Gastrocnemius medialis (tissue), 4 donors: ENCODE measurements around the gene ZCCHC17. TPM values are rescaled to one million over a fixed set of nuclear protein-coding genes. Genes with fewer than 3 reads are reported as not detected.

Experiments
- ATAC-seq, 2 donors: fragments of 150-250 bp; one replicate each; pipeline ENCODE4 v1.9.1; 2016
- DNase-seq, 2 donors: peaks; one replicate each; pipeline ENCODE4 v3.0.0-alpha.2; 2019
- H3K27ac ChIP-seq, 4 donors: fragments of 200-600 bp; sonication (generic); 1 replicate in 1 of 4; 2 replicates in 3 of 4; pipeline ENCODE4 v1.5.1; 2016 to 2018; ENCODE audit warnings: mild to moderate bottlenecking in 2 of 4, moderate library complexity in 1 of 4
- H3K27me3 ChIP-seq, 3 donors: fragments of 200-600 bp; sonication (generic) in 2 of 3; 1 replicate in 1 of 3; 2 replicates in 2 of 3; pipeline versions ENCODE4 v1.5.1 to v1.6.0; 2016 to 2019; ENCODE audit warnings: mild to moderate bottlenecking in 1 of 3, moderate library complexity in 1 of 3
- H3K36me3 ChIP-seq, 2 donors: fragments of 200-600 bp; sonication (generic) in 1 of 2; one replicate each; pipeline ENCODE4 v1.5.1; 2017 to 2018
- H3K4me1 ChIP-seq, 2 donors: fragments of 200-600 bp; sonication (generic) in 1 of 2; one replicate each; pipeline ENCODE4 v1.5.1; 2016 to 2017; ENCODE audit warnings: mild to moderate bottlenecking in 2 of 2
- H3K4me3 ChIP-seq, 4 donors: fragments of 200-600 bp; sonication (generic) in 3 of 4; 1 replicate in 1 of 4; 2 replicates in 3 of 4; pipeline ENCODE4 v1.5.1; 2016 to 2019; ENCODE audit warnings: mild to moderate bottlenecking in 2 of 4
- H3K9me3 ChIP-seq, 3 donors: fragments of 200-600 bp; sonication (generic) in 2 of 3; 1 replicate in 1 of 3; 2 replicates in 2 of 3; pipeline ENCODE4 v1.5.1; 2016 to 2019
- POLR2A ChIP-seq, 2 donors: fragments of 450-650 bp; IDR thresholded peaks; one replicate each; pipeline ENCODE4 v1.6.1; 2017; ENCODE audit warnings: antibody characterized with exemption in 2 of 2, mild to moderate bottlenecking in 2 of 2, moderate library complexity in 2 of 2
- in situ Hi-C, 4 donors: fragments of 200-750 bp; cut with MboI; loops; one replicate each; pipeline versions ENCODE4 v1.15.0 to v1.8.0; 2017; ENCODE audit warnings: low sequenced_read_pairs in 4 of 4
- intact Hi-C: fragments of 100-400 bp; cut with DNase I; formaldehyde crosslinking; loops from one replicate; pipeline ENCODE4 v1.15.1; 2023; ENCODE audit warnings: low total_unique reads
- total RNA-seq, 4 donors: library from RNA; depleted of rRNA; stranded (reverse); fragments of >200 nt; gene quantifications; one replicate each; pipeline versions ENCODE4 v1.1.0 to v1.2.3, GENCODE V29; 2016
- TF ChIP-seq, protein P1 (sequence below), 5 experiments: fragments of 450-650 bp in 3 of 5; fragments of 200-600 bp in 2 of 5; sonication (generic) in 2 of 5; IDR thresholded peaks in 4 of 5; conservative IDR thresholded peaks in 1 of 5; 1 replicate in 4 of 5; 2 replicates in 1 of 5; pipeline ENCODE4 v1.5.1; 2016 to 2019; ENCODE audit warnings: antibody characterized with exemption in 5 of 5, mild to moderate bottlenecking in 3 of 5, moderate library complexity in 3 of 5

Gene ZCCHC17
- total RNA-seq, 4 donors from 2014 or later = 14.0 to 26.8 (median 17.5) TPM

DNA sequence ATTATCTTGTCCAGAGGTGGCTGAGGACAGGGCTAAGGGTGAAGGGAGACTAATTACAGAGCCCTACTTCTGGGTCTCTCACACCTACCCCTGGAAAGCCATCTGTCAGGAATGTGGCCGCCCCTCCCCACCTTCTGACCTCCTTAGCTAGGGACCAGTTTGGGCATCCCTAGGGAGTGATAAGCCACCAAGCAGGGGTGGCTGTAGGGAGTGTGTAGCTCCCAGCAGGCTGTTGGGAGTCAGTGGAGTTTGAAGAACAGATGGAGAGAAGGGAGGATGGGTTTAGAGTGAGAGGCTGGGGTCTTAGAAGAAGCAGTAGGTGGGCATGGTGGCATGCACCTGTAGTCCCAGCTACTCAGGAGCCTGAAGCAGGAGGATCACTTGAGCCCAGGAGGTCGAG, 115.4 kb downstream of the ZCCHC17 start:
- Histone ChIP-seq H3K27ac (peak overlapping the region; percentile 93 to 99 (median 98)), H3K4me1 (peaks cover 5 to 8% of the 10 kb centered on the region in 2 donors), H3K36me3 (no peaks in the 10 kb centered on the region), H3K9me3 (no peaks in the 10 kb centered on the region), H3K4me3 (peak overlapping the region in 3 of 4 donors; percentile 74 to 95 (median 91)), H3K27me3 (no peaks in the 10 kb centered on the region)
- no peak for ATAC-seq
- no peak for TF ChIP-seq POLR2A (IDR thresholded peaks at IDR 0.05)
- TF ChIP-seq, protein P1, sequence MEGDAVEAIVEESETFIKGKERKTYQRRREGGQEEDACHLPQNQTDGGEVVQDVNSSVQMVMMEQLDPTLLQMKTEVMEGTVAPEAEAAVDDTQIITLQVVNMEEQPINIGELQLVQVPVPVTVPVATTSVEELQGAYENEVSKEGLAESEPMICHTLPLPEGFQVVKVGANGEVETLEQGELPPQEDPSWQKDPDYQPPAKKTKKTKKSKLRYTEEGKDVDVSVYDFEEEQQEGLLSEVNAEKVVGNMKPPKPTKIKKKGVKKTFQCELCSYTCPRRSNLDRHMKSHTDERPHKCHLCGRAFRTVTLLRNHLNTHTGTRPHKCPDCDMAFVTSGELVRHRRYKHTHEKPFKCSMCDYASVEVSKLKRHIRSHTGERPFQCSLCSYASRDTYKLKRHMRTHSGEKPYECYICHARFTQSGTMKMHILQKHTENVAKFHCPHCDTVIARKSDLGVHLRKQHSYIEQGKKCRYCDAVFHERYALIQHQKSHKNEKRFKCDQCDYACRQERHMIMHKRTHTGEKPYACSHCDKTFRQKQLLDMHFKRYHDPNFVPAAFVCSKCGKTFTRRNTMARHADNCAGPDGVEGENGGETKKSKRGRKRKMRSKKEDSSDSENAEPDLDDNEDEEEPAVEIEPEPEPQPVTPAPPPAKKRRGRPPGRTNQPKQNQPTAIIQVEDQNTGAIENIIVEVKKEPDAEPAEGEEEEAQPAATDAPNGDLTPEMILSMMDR (IDR thresholded peaks at IDR 0.05 in 4 of 5, conservative IDR thresholded peaks at IDR 0.05 in 1 of 5) = no peak
- in situ Hi-C loops (no loop called here), intact Hi-C loops (loop anchor here (1.0 to 2.0 kb wide), 2 partner anchors 15 to 39 kb away; partner anchors contain the start of gene FABP3)
- no peak for DNase-seq

DNA sequence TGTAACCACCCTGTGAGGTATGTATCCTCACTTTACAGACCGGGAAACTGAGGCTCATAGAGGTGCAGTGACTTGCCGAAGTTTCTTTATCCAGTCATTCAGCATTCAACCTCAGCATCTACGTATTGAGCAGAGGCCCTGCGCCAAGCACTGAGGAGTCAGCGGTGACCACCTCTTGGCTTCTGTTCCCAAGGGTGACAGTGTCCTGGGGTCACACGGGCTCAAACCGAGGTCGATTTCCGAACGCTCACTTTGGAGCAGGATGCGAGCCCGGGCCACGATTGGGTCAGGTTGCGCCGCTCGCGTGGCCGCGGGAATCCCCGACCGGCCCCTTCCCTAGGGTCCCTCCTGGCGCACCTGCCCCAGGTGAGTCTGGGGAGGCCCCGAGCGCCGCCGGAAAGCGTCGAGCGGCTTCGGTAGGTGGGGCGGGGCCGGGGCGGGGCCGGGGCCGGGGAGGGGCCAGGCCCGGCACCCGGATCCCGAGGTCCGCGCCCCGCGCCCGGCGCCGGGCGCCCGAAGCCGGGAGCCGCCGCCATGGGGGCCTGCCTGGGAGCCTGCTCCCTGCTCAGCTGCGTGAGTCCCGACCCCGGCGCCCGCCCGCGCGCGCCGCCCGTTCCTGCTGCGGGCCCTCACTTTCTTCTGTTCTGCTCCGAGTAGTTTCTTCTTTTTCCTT, 116.0 kb downstream of the ZCCHC17 start, which contains the start of gene SERINC2:
TSS of gene SERINC2 (plus strand) at position 482 of the 673 bp plus-strand sequence. CDS start at position 535, 53 bp downstream.
- in situ Hi-C loops = no loop called here
- Histone ChIP-seq H3K27me3 (no peaks in the 10 kb centered on the region), H3K4me1 (peaks cover 5 to 8% of the 10 kb centered on the region in 2 donors), H3K36me3 (no peaks in the 10 kb centered on the region), H3K4me3 (peak within 1 kb of the TSS; percentile 74 to 95 (median 90)), H3K27ac (peak within 1 kb of the TSS; percentile 93 to 99 (median 98)), H3K9me3 (no peaks in the 10 kb centered on the region)
- DNase-seq (peak in 1 of 2 donors; percentile 45), ATAC-seq (peak; percentile 60 to 68)
- intact Hi-C loops = loop anchor here (1.0 to 2.0 kb wide), 2 partner anchors 16 to 40 kb away; partner anchors contain the start of gene FABP3
- TF ChIP-seq, protein P1 (IDR thresholded peaks at IDR 0.05 in 4 of 5, conservative IDR thresholded peaks at IDR 0.05 in 1 of 5) = no peak
- peak; percentile 83 for TF ChIP-seq POLR2A (IDR thresholded peaks at IDR 0.05)

DNA sequence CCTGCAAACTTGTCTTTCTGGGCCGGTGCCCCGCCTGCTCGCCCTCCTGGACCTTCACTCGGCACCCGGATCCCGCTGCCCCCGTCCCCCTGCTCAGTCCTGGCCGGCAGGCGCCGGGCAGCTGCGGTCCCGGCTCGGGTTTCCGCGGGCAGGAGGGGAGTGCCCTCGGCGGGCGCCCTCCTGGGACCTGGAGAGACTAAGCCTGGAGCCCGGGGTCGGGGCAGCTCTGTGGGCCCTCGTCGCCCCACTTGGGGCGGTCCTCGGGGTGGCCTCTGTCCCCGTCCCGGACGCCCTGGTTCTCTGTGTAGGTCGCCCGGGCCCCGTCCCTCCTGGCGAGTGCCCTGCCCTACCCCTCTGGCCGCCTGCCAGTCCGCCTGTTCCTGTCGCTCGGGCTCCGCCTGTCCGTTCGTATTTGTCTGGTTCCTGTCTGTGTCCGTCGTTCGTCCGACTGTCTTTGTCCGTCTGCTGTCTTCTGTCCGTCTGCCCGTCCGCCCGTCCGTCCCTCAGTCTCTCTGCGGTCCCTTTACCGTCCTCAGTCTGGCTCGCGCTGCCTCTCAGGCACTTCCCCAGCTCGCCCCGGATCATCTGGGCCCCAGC, 116.7 kb downstream of the ZCCHC17 start:
- peaks cover 5 to 14% of the 10 kb centered on the region in 2 donors for H3K4me1 ChIP-seq
- H3K27me3 ChIP-seq = no peaks in the 10 kb centered on the region
- peak overlapping the region; percentile 93 to 99 (median 98) for H3K27ac ChIP-seq
- intact Hi-C loops (loop anchor here (2.0 kb wide), 1 partner anchor 41 kb away; the partner anchor contains the start of gene FABP3), in situ Hi-C loops (no loop called here)
- ATAC-seq (peak; percentile 76 to 78), DNase-seq (peak; percentile 81 to 90)
- H3K9me3 ChIP-seq = no peaks in the 10 kb centered on the region
- H3K36me3 ChIP-seq = no peaks in the 10 kb centered on the region
- peak overlapping the region; percentile 74 to 95 (median 90) for H3K4me3 ChIP-seq
- peak; percentile 60 to 69 for TF ChIP-seq POLR2A (IDR thresholded peaks at IDR 0.05)
- TF ChIP-seq, protein P1 (IDR thresholded peaks at IDR 0.05 in 4 of 5, conservative IDR thresholded peaks at IDR 0.05 in 1 of 5) = no peak

Other genes with a start within 250 kb of the ZCCHC17 start
- gene PUM1, start 231.3 kb upstream of the ZCCHC17 start, total RNA-seq = 100 to 1,000 TPM in 1 of 4 donors, 10 to 100 TPM in 3; 56.7 to 111 (median 76.4) TPM
- 1 to 10 TPM; 1.4 to 4.6 (median 4.0) TPM for gene NKAIN1, start 57.1 kb upstream of the ZCCHC17 start, total RNA-seq
- 10 to 100 TPM; 21.9 to 32.1 (median 23.6) TPM for gene SNRNP40, start 244 bp upstream of the ZCCHC17 start, total RNA-seq
- 1,000 to 10,000 TPM in 3 of 4 donors, 100 to 1,000 TPM in 1; 886 to 2,424 (median 1,240) TPM for gene FABP3, start 76.0 kb downstream of the ZCCHC17 start, total RNA-seq
- gene SERINC2, start 116.2 kb downstream of the ZCCHC17 start, total RNA-seq = 10 to 100 TPM; 21.2 to 53.4 (median 35.9) TPM